Pulmonary artery endothelial cell (primary cell): ENCODE measurements around the gene HCAR3. TPM values are rescaled to one million over a fixed set of nuclear protein-coding genes. Genes with fewer than 3 reads are reported as not detected.

Experiments used
- DNase-seq: peaks from one replicate; pipeline ENCODE4 v3.0.0-alpha.2; 2011; ENCODE audit warnings: low read depth, low spot score
- total RNA-seq: library from RNA; depleted of rRNA; stranded (reverse); fragments of >200 nt; gene quantifications from 2 replicates; pipeline ENCODE4 v1.2.3, GENCODE V29; 2014

The HCAR3 gene
- total RNA-seq, 1 donor from 2014 or later, result not detected

DNA sequence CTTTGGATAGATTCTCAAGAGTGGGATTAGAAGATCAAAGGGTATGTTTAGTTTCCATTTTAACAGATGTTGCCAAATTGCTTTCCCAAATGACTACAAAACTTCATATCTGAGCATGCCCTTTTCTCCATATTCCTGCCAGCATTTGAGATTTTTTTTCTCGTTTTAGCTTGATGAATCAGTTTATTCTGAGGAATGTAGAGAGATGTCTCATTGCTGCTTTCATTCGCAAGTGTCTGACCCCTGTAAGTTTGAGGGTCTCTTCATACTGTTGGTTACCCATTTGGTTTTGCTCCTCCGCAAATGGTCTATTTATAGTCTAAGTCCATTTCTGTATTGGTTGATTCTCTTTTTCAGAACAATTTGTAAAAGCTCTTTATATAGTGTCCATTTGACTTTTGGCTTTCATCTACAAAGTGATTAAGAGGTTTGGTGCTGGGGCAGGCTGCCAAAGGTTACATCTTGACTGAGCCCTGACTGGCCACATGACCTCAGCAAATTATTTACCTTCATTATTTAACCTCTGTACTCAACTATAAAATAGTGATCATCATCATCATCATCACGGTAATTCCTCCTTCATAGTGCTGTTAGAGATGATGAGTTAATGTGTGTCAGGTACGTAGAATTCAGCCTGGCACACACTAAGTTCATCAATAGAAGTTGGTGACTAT lies 47.1 kb downstream of the HCAR3 start:
- DNase-seq, result no peak

DNA sequence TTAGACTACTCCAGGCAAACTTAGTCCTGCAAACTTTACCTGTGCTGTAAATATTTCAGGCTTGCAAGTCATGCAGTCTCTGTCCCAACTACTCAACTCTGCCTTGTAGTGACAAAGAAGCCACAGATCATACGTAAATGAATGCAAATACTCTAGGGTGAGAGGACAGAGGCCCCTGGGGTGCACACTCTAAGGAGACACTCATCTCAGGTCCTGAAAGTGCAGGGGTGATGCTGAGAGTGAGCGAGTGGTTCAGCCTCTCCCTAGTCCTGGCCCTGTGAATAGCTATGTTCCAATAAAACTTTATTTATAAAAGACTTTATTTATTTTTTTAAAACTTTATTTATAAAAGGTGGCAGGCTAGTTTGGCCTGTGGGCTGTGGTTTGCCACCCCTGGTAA lies 48.3 kb downstream of the HCAR3 start:
- no peak for DNase-seq

DNA sequence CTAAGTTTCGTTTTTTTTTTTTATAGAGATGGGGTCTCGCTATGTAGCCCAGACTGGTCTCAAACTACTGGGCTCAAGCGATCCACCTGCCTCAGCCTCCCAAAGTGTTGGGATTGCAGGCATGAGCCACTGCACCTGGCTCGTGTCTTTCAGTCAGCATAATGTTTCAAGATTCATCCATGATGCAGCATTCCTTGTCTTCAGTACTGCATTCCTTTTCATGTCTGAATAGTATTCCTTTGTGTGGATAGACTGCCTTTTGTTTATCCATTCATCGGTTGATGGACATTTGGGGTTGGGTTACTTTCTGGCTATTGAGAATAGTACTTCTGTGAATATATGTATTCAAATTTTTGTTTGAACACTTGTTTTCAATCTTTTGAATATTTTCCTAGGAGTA lies 50.9 kb downstream of the HCAR3 start:
- DNase-seq, result no peak

DNA sequence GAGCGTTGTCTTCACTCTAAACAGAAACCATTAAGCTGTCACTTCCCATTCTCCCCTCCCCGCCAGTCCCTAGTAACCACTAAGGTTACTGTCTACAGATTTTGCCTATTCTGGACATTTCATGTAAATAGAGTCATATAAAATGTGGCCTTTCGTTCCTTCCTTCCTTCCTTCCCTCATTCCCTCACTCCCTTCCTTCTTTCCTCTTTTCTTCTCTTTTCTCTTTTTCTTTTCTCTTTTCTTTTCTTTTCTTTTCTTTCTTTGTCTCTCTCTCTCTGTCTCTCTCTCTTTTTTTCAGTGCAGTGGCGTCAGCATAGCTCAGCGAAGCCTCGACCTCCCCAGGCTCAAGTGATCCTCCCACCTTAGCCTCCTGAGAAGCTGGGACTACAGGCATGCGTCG lies 51.3 kb downstream of the HCAR3 start:
- DNase-seq, result no peak

Other genes with a start within 250 kb of the HCAR3 start
- gene ZCCHC8, start 215.9 kb downstream of the HCAR3 start, total RNA-seq, result 11.3 and 17.2 TPM in 2 replicates
- 32.6 and 48.1 TPM in 2 replicates for gene RSRC2, start 189.9 kb downstream of the HCAR3 start, total RNA-seq
- 25.7 and 42.4 TPM in 2 replicates for gene KNTC1, start 189.6 kb downstream of the HCAR3 start, total RNA-seq
- not detected in 2 replicates for gene HCAR2, start 13.5 kb downstream of the HCAR3 start, total RNA-seq
- under 0.01 and 0.04 TPM in 2 replicates for gene HCAR1, start 14.0 kb upstream of the HCAR3 start, total RNA-seq
- 41.4 and 43.0 TPM in 2 replicates for gene DENR, start 36.0 kb upstream of the HCAR3 start, total RNA-seq
- gene CCDC62, start 57.8 kb upstream of the HCAR3 start, total RNA-seq, result 0.39 and 0.46 TPM in 2 replicates
- 121 and 150 TPM in 2 replicates for gene HIP1R, start 118.6 kb upstream of the HCAR3 start, total RNA-seq
- gene VPS37B, start 179.3 kb upstream of the HCAR3 start, total RNA-seq, result 10.6 and 15.7 TPM in 2 replicates
- 10.3 and 10.7 TPM in 2 replicates for gene ABCB9, start 249.7 kb upstream of the HCAR3 start, total RNA-seq